Erythroblast (primary cell): ENCODE results near the gene PHLDA2.

ENCODE experiments used
- GATA1 ChIP-seq: IDR thresholded peaks from 2 replicates; pipeline ENCODE4 v1.6.1; 2011; ENCODE audit warnings: low read depth, mild to moderate bottlenecking, control low read depth, low read length, moderate library complexity
- POLR2A ChIP-seq: IDR thresholded peaks from 2 replicates; pipeline ENCODE4 v1.6.1; 2011; ENCODE audit warnings: mild to moderate bottlenecking, low read length

DNA sequence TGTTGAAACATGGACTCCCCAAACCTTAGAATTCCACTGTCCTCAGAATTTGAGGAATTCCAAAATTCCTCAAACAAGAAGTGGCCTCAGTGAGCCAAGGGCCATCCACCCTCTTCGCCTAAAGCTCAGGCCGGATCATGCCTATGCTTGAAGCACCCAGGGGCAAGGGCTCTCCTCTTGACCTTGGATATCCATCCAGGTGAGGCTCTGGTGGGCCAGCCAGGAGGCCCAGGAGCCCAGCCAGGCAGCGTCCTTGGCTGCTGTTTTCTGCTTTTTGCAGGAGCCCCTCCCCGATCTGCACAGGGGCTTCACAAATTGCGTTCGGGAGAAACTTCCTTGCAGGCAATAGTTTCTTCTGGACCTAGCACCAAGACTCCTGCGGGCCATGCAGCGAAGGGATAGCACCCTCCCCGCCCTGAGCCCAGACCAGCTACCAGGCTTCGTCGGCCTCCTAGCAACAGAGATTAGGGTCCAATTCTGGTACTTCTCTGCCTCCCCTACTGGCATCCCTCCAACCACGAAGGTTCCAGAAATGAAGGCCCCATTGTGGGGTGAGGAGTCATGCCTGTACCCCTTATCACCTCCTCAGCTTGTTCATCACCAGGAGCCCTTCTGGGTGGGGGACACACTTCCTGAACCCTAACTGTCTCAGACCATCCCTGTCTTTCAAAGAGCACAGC is 2.0 kb downstream of the PHLDA2 start:
- TF ChIP-seq POLR2A = no peak
- TF ChIP-seq GATA1 = no peak
